Measurements from ENCODE around the gene SUGP2.

DNA sequence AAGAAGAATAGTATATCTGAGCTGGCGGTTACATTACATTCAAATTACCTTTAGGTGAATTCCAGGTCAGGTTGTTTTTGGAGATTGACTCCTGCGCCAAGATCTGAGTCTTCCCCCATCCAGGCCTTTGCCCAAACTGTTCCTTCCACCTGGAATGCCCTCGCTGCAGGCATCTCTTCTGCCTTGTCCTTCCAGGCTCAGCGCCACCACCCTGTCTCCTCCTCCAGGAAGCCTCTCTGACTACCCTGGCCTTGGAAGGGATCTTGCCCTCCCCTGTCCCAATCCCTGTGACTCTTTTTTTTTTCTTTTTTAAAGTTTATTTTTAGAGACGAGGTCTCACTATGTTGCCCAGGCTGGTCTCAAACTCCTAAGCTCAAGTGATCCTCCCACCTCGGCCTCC, 90.6 kb downstream of the SUGP2 start:
- TF ChIP-seq, protein P1, sequence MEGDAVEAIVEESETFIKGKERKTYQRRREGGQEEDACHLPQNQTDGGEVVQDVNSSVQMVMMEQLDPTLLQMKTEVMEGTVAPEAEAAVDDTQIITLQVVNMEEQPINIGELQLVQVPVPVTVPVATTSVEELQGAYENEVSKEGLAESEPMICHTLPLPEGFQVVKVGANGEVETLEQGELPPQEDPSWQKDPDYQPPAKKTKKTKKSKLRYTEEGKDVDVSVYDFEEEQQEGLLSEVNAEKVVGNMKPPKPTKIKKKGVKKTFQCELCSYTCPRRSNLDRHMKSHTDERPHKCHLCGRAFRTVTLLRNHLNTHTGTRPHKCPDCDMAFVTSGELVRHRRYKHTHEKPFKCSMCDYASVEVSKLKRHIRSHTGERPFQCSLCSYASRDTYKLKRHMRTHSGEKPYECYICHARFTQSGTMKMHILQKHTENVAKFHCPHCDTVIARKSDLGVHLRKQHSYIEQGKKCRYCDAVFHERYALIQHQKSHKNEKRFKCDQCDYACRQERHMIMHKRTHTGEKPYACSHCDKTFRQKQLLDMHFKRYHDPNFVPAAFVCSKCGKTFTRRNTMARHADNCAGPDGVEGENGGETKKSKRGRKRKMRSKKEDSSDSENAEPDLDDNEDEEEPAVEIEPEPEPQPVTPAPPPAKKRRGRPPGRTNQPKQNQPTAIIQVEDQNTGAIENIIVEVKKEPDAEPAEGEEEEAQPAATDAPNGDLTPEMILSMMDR (IDR thresholded peaks at IDR 0.05) = no peak
- no peak for TF ChIP-seq EZH2phosphoT487 (IDR thresholded peaks at IDR 0.05)
- no peak for TF ChIP-seq EZH2 (IDR thresholded peaks at IDR 0.05)
